Esophagus muscularis mucosa (tissue), 4 donors: ENCODE measurements around the gene FGF19.

Experiments
- CTCF ChIP-seq, 3 experiments: fragments of 200-600 bp in 2 of 3; fragments of 450-650 bp in 1 of 3; sonication (generic) in 2 of 3; IDR thresholded peaks; one replicate each; pipeline ENCODE4 v1.5.1; 2017 to 2019; ENCODE audit warnings: antibody characterized with exemption in 3 of 3, mild to moderate bottlenecking in 2 of 3, moderate library complexity in 1 of 3
- EP300 ChIP-seq: sonication (generic); formaldehyde crosslinking; IDR thresholded peaks from one replicate; pipeline ENCODE4 v1.6.1; 2017; ENCODE audit warnings: antibody characterized with exemption
- POLR2A ChIP-seq: fragments of 450-650 bp; IDR thresholded peaks from one replicate; pipeline ENCODE4 v1.6.1; 2017; ENCODE audit warnings: antibody characterized with exemption, moderate library complexity, mild to moderate bottlenecking, low read depth
- POLR2AphosphoS5 ChIP-seq, 2 donors: sonication (generic); formaldehyde crosslinking; IDR thresholded peaks; one replicate each; pipeline ENCODE4 v1.6.1; 2017; ENCODE audit warnings: antibody characterized with exemption in 2 of 2

GRCh38 chr11:69730500-69730899, 26.7 kb upstream of the FGF19 start:
- no peak for TF ChIP-seq CTCF (IDR thresholded peaks at IDR 0.05)
- TF ChIP-seq POLR2A = no peak
- no peak for TF ChIP-seq POLR2AphosphoS5 (IDR thresholded peaks at IDR 0.05)
- TF ChIP-seq EP300 = no peak
